SJSA1 (cell line): ENCODE data around the gene ACOT7. TPM values are rescaled to one million over a fixed set of nuclear protein-coding genes. Genes with fewer than 3 reads are reported as not detected.

Source experiments
- DNase-seq, 2 experiments: peaks; one replicate each; pipeline ENCODE4 v3.0.0-alpha.2; 2015 to 2020; ENCODE audit warnings: low spot score in 2 of 2, low read depth in 1 of 2
- H3K27ac ChIP-seq: fragments of 250-450 bp; sonication (Bioruptor Pico); 2 replicates; pipeline ENCODE4 v1.5.1; 2020; ENCODE audit warnings: mild to moderate bottlenecking, moderate library complexity
- H3K27me3 ChIP-seq: fragments of 250-450 bp; sonication (Bioruptor Pico); replicated peaks from 2 replicates; pipeline ENCODE4 v1.5.1; 2020; ENCODE audit warnings: mild to moderate bottlenecking, moderate library complexity
- H3K36me3 ChIP-seq: fragments of 250-450 bp; sonication (Bioruptor Pico); 2 replicates; pipeline ENCODE4 v1.5.1; 2020; ENCODE audit warnings: mild to moderate bottlenecking
- H3K4me1 ChIP-seq: fragments of 250-450 bp; sonication (Bioruptor Pico); replicated peaks from 2 replicates; pipeline ENCODE4 v1.6.1; 2021; ENCODE audit warnings: mild to moderate bottlenecking
- H3K4me3 ChIP-seq: fragments of 250-450 bp; sonication (Bioruptor Pico); 2 replicates; pipeline ENCODE4 v1.5.1; 2020; ENCODE audit warnings: mild to moderate bottlenecking
- H3K9me3 ChIP-seq: fragments of 250-450 bp; sonication (Bioruptor Pico); replicated peaks from 2 replicates; pipeline ENCODE4 v1.5.1; 2020; ENCODE audit warnings: mild to moderate bottlenecking
- total RNA-seq: library from RNA; depleted of rRNA; stranded (reverse); fragments of >200 nt; shearing (Covaris generic); gene quantifications from 2 replicates; pipeline ENCODE4 v1.2.3, GENCODE V29; 2014

ACOT7 gene
- total RNA-seq, 1 experiment from 2014 or later, result 33.9 TPM

- H3K27me3 ChIP-seq, result no peaks in the 10 kb centered on the region
- no peaks in the 10 kb centered on the region for H3K9me3 ChIP-seq
- H3K27ac ChIP-seq, result no peak overlapping the region
- H3K4me1 ChIP-seq, result peaks cover 5% of the 10 kb centered on the region
- no peak for DNase-seq
- H3K36me3 ChIP-seq, result peaks cover 4% of the 10 kb centered on the region
- no peak overlapping the region for H3K4me3 ChIP-seq
Observed at GRCh38 chr1:6275826-6276782, 117.5 kb downstream of the ACOT7 start.

GRCh38 chr1:6274622-6275139 is 118.9 kb downstream of the ACOT7 start:
- no peak overlapping the region for H3K27ac ChIP-seq
- H3K27me3 ChIP-seq, result no peaks in the 10 kb centered on the region
- no peak overlapping the region for H3K4me3 ChIP-seq
- H3K36me3 ChIP-seq, result peaks cover 4% of the 10 kb centered on the region
- no peaks in the 10 kb centered on the region for H3K9me3 ChIP-seq
- no peak for DNase-seq
- H3K4me1 ChIP-seq, result peaks cover 5% of the 10 kb centered on the region

GRCh38 chr1:6274102-6274501 is 119.5 kb downstream of the ACOT7 start:
- Histone ChIP-seq H3K4me1 (peaks cover 5% of the 10 kb centered on the region), H3K4me3 (no peak overlapping the region), H3K36me3 (peaks cover 4% of the 10 kb centered on the region), H3K9me3 (no peaks in the 10 kb centered on the region), H3K27ac (no peak overlapping the region), H3K27me3 (no peaks in the 10 kb centered on the region)
- DNase-seq, result no peak

GRCh38 chr1:6273380-6273891 is 120.1 kb downstream of the ACOT7 start:
- Histone ChIP-seq H3K36me3 (peaks cover 4% of the 10 kb centered on the region), H3K27me3 (no peaks in the 10 kb centered on the region), H3K4me3 (no peak overlapping the region), H3K4me1 (peaks cover 5% of the 10 kb centered on the region), H3K27ac (no peak overlapping the region), H3K9me3 (no peaks in the 10 kb centered on the region)
- DNase-seq, result no peak

GRCh38 chr1:6272868-6273267 is 120.7 kb downstream of the ACOT7 start:
- Histone ChIP-seq H3K4me3 (no peak overlapping the region), H3K9me3 (no peaks in the 10 kb centered on the region), H3K27ac (no peak overlapping the region), H3K4me1 (peaks cover 5% of the 10 kb centered on the region), H3K36me3 (peaks cover 4% of the 10 kb centered on the region), H3K27me3 (no peaks in the 10 kb centered on the region)
- no peak for DNase-seq

GRCh38 chr1:6272452-6272851 is 121.1 kb downstream of the ACOT7 start:
- Histone ChIP-seq H3K9me3 (no peaks in the 10 kb centered on the region), H3K4me1 (peaks cover 5% of the 10 kb centered on the region), H3K27ac (no peak overlapping the region), H3K4me3 (no peak overlapping the region), H3K36me3 (peaks cover 4% of the 10 kb centered on the region), H3K27me3 (no peaks in the 10 kb centered on the region)
- DNase-seq, result no peak

GRCh38 chr1:6271554-6271953 is 122.0 kb downstream of the ACOT7 start:
- H3K27me3 ChIP-seq, result no peaks in the 10 kb centered on the region
- H3K9me3 ChIP-seq, result no peaks in the 10 kb centered on the region
- DNase-seq, result no peak
- peaks cover 5% of the 10 kb centered on the region for H3K4me1 ChIP-seq
- H3K4me3 ChIP-seq, result no peak overlapping the region
- no peak overlapping the region for H3K27ac ChIP-seq
- peaks cover 4% of the 10 kb centered on the region for H3K36me3 ChIP-seq

- Histone ChIP-seq H3K27me3 (no peaks in the 10 kb centered on the region), H3K4me1 (peaks cover 5% of the 10 kb centered on the region), H3K36me3 (peaks cover 4% of the 10 kb centered on the region), H3K4me3 (no peak overlapping the region), H3K9me3 (no peaks in the 10 kb centered on the region), H3K27ac (no peak overlapping the region)
- DNase-seq, result no peak
Observed at GRCh38 chr1:6271006-6271405, 122.6 kb downstream of the ACOT7 start.

GRCh38 chr1:6270401-6270800 is 123.2 kb downstream of the ACOT7 start:
- Histone ChIP-seq H3K4me3 (no peak overlapping the region), H3K27ac (no peak overlapping the region), H3K4me1 (peaks cover 5% of the 10 kb centered on the region), H3K9me3 (no peaks in the 10 kb centered on the region), H3K27me3 (no peaks in the 10 kb centered on the region), H3K36me3 (peaks cover 4% of the 10 kb centered on the region)
- no peak for DNase-seq

GRCh38 chr1:6269720-6270400 is 123.7 kb downstream of the ACOT7 start:
- no peak overlapping the region for H3K27ac ChIP-seq
- peaks cover 5% of the 10 kb centered on the region for H3K4me1 ChIP-seq
- H3K27me3 ChIP-seq, result no peaks in the 10 kb centered on the region
- DNase-seq, result no peak
- peaks cover 4% of the 10 kb centered on the region for H3K36me3 ChIP-seq
- H3K4me3 ChIP-seq, result no peak overlapping the region
- H3K9me3 ChIP-seq, result no peaks in the 10 kb centered on the region

- H3K27ac ChIP-seq, result no peak overlapping the region
- no peak overlapping the region for H3K4me3 ChIP-seq
- H3K9me3 ChIP-seq, result no peaks in the 10 kb centered on the region
Observed at GRCh38 chr1:6269296-6269695, 124.3 kb downstream of the ACOT7 start.

GRCh38 chr1:6268415-6268814 is 125.2 kb downstream of the ACOT7 start:
- Histone ChIP-seq H3K4me3 (no peak overlapping the region), H3K9me3 (no peaks in the 10 kb centered on the region), H3K36me3 (no peaks in the 10 kb centered on the region; the same call in 1 of the 2 replicates), H3K27ac (no peak overlapping the region), H3K27me3 (no peaks in the 10 kb centered on the region), H3K4me1 (peaks cover 5% of the 10 kb centered on the region)
- DNase-seq, result no peak

More at GRCh38 chr1:6269296-6269695, 124.3 kb downstream of the ACOT7 start:
- Histone ChIP-seq H3K36me3 (peaks cover 4% of the 10 kb centered on the region), H3K4me1 (peaks cover 5% of the 10 kb centered on the region), H3K27me3 (no peaks in the 10 kb centered on the region)
- DNase-seq, result no peak

- no peaks in the 10 kb centered on the region for H3K9me3 ChIP-seq
- no peak overlapping the region for H3K27ac ChIP-seq
- H3K4me3 ChIP-seq, result no peak overlapping the region
- no peaks in the 10 kb centered on the region for H3K27me3 ChIP-seq
- no peak for DNase-seq
- no peaks in the 10 kb centered on the region for H3K4me1 ChIP-seq
- no peaks in the 10 kb centered on the region; the same call in 1 of the 2 replicates for H3K36me3 ChIP-seq
Observed at GRCh38 chr1:6267686-6268322, 125.8 kb downstream of the ACOT7 start.
